Astrocyte (in vitro differentiated cells and primary cell): ENCODE measurements around the gene BTRC. TPM values are rescaled to one million over a fixed set of nuclear protein-coding genes. Genes with fewer than 3 reads are reported as not detected.

Experiments used
- DNase-seq: peaks from one replicate; pipeline ENCODE4 v3.0.0-alpha.2; 2010; ENCODE audit warnings: low read depth
- FAIRE-seq: peaks from 2 replicates; lab custom pipeline; 2011; peaks lifted over from hg19 to GRCh38; lab: Jason Lieb, UNC
- H2AFZ ChIP-seq: 2 replicates; pipeline ENCODE4 v1.6.0; 2012; ENCODE audit warnings: low read depth, low read length, inconsistent platforms
- H3K27ac ChIP-seq: 2 replicates; pipeline ENCODE4 v1.5.1; 2011; ENCODE audit warnings: low read depth, low read length, inconsistent platforms
- H3K27me3 ChIP-seq: 2 replicates; pipeline ENCODE4 v1.6.0; 2011; ENCODE audit warnings: low read length, inconsistent platforms; ENCODE audit not compliant: insufficient read depth
- H3K36me3 ChIP-seq: 2 replicates; pipeline ENCODE4 v1.5.1; 2011; ENCODE audit warnings: low read length, inconsistent platforms; ENCODE audit not compliant: insufficient read depth
- H3K4me1 ChIP-seq: 2 replicates; pipeline ENCODE4 v1.5.1; 2011; ENCODE audit warnings: low read length, inconsistent platforms; ENCODE audit not compliant: insufficient read depth
- H3K4me2 ChIP-seq: 2 replicates; pipeline ENCODE4 v1.6.0; 2012; ENCODE audit warnings: low read length, inconsistent platforms
- H3K4me3 ChIP-seq: 2 replicates; pipeline ENCODE4 v1.5.1; 2011; ENCODE audit warnings: low read depth, mild to moderate bottlenecking, low read length, inconsistent platforms; ENCODE audit not compliant: insufficient read depth
- H3K79me2 ChIP-seq: 2 replicates; pipeline ENCODE4 v1.6.0; 2012; ENCODE audit warnings: mild to moderate bottlenecking, low read length, inconsistent platforms; ENCODE audit not compliant: insufficient read depth
- H3K9ac ChIP-seq: 2 replicates; pipeline ENCODE4 v1.6.0; 2012; ENCODE audit warnings: mild to moderate bottlenecking, low read length, inconsistent platforms
- H3K9me3 ChIP-seq: 2 replicates; pipeline ENCODE4 v1.5.1; 2012; ENCODE audit warnings: low read depth, mild to moderate bottlenecking, low read length, inconsistent platforms; ENCODE audit not compliant: insufficient read depth
- H4K20me1 ChIP-seq: 2 replicates; pipeline ENCODE4 v1.6.0; 2012; ENCODE audit warnings: low read length, inconsistent platforms; ENCODE audit not compliant: insufficient read depth
- H3K27ac Mint-ChIP-seq: one replicate; pipeline ENCODE4 v1.8.0; 2021; ENCODE audit warnings: mild to moderate bottlenecking, mixed read lengths; ENCODE audit not compliant: unreplicated experiment
- H3K27me3 Mint-ChIP-seq: one replicate; pipeline ENCODE4 v1.8.0; 2021; ENCODE audit warnings: low read depth, mixed read lengths; ENCODE audit not compliant: unreplicated experiment
- H3K36me3 Mint-ChIP-seq: one replicate; pipeline ENCODE4 v1.8.0; 2021; ENCODE audit warnings: low read depth, mixed read lengths; ENCODE audit not compliant: unreplicated experiment
- H3K4me1 Mint-ChIP-seq: one replicate; pipeline ENCODE4 v1.8.0; 2021; ENCODE audit warnings: low read depth, mixed read lengths; ENCODE audit not compliant: unreplicated experiment
- H3K4me3 Mint-ChIP-seq: one replicate; pipeline ENCODE4 v1.8.0; 2021; ENCODE audit warnings: mild to moderate bottlenecking, moderate library complexity, mixed read lengths; ENCODE audit not compliant: unreplicated experiment
- H3K9me3 Mint-ChIP-seq: one replicate; pipeline ENCODE4 v1.8.0; 2021; ENCODE audit warnings: mild to moderate bottlenecking, mixed read lengths; ENCODE audit not compliant: unreplicated experiment
- EZH2 ChIP-seq: IDR thresholded peaks from 2 replicates; pipeline ENCODE4 v1.6.1; 2012; ENCODE audit warnings: mild to moderate bottlenecking, low read length, inconsistent platforms; ENCODE audit not compliant: insufficient read depth
- total RNA-seq: library from RNA; stranded (reverse); gene quantifications from 2 replicates; pipeline ENCODE4 v1.2.1, GENCODE V29; 2021
- TF ChIP-seq, protein P1 (sequence below): IDR thresholded peaks from 2 replicates; pipeline ENCODE4 v1.5.1; 2011; ENCODE audit warnings: low read depth, mild to moderate bottlenecking, inconsistent platforms, low read length, moderate library complexity; ENCODE audit not compliant: insufficient read depth

Gene BTRC
- total RNA-seq, 1 donor from 2014 or later, result 33.3 TPM

DNA sequence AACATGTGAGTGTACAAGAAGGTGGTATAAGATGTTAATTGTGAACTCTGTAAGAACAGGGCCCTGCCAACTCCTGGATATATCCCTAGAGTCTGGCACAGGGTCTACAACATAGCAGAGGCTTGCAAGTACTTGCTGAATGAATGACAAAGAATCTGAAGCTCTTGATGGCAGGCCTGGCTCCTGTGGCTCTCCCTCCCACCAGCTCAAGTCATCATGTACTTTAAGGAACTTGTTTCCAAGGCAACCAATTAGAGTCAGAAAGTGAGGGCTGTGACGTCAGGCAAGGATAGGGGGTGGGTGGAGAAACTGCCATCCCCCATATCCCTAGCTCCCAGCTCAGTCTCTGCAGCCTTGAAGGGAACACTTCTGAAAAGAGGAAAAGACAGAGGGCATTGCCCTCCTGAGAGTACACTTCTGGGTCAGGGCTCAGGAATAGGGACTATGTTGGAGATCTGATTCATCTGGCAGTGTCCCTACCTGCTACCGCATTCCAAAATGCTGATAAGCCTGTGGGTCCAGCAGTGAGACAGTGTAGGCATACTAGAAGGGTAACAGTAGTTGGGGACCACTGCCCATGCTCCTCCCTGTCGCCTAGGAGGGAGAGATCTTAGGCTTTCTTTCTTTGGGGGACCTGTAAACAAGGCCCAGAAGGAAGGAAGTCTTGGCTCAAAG lies 34.6 kb upstream of the BTRC start:
- DNase-seq, result peak; percentile 6
- Histone ChIP-seq H3K9ac (no peak overlapping the region), H3K36me3 (no peaks in the 10 kb centered on the region), H4K20me1 (no peaks in the 10 kb centered on the region), H3K27ac (no peak overlapping the region), H3K4me1 (no peaks in the 10 kb centered on the region), H3K79me2 (no peaks in the 10 kb centered on the region), H3K4me3 (no peak overlapping the region), H3K9me3 (no peaks in the 10 kb centered on the region), H3K27me3 (peaks cover 28% of the 10 kb centered on the region), H2AFZ (no peak overlapping the region), H3K4me2 (no peak overlapping the region)
- H3K27ac Mint-ChIP-seq, result no peak overlapping the region
- H3K36me3 Mint-ChIP-seq, result no peaks in the 10 kb centered on the region
- H3K4me1 Mint-ChIP-seq, result peaks cover 6% of the 10 kb centered on the region
- H3K27me3 Mint-ChIP-seq, result peaks cover 32% of the 10 kb centered on the region
- FAIRE-seq, result no peak
- peaks cover 1% of the 10 kb centered on the region for H3K9me3 Mint-ChIP-seq
- TF ChIP-seq EZH2, result no peak
- TF ChIP-seq, protein P1, sequence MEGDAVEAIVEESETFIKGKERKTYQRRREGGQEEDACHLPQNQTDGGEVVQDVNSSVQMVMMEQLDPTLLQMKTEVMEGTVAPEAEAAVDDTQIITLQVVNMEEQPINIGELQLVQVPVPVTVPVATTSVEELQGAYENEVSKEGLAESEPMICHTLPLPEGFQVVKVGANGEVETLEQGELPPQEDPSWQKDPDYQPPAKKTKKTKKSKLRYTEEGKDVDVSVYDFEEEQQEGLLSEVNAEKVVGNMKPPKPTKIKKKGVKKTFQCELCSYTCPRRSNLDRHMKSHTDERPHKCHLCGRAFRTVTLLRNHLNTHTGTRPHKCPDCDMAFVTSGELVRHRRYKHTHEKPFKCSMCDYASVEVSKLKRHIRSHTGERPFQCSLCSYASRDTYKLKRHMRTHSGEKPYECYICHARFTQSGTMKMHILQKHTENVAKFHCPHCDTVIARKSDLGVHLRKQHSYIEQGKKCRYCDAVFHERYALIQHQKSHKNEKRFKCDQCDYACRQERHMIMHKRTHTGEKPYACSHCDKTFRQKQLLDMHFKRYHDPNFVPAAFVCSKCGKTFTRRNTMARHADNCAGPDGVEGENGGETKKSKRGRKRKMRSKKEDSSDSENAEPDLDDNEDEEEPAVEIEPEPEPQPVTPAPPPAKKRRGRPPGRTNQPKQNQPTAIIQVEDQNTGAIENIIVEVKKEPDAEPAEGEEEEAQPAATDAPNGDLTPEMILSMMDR, result no peak
- H3K4me3 Mint-ChIP-seq, result no peak overlapping the region

- H3K4me2 ChIP-seq, result no peak overlapping the region
- no peaks in the 10 kb centered on the region for H3K9me3 ChIP-seq
- no peak overlapping the region for H3K4me3 ChIP-seq
- Mint-ChIP-seq H3K27me3 (peaks cover 32% of the 10 kb centered on the region), H3K4me3 (no peak overlapping the region), H3K36me3 (no peaks in the 10 kb centered on the region), H3K4me1 (peaks cover 6% of the 10 kb centered on the region), H3K9me3 (peaks cover 1% of the 10 kb centered on the region), H3K27ac (no peak overlapping the region)
- no peaks in the 10 kb centered on the region for H3K4me1 ChIP-seq
- FAIRE-seq, result no peak
- no peak overlapping the region for H3K27ac ChIP-seq
- no peaks in the 10 kb centered on the region for H3K36me3 ChIP-seq
- H3K79me2 ChIP-seq, result no peaks in the 10 kb centered on the region
- no peak overlapping the region for H3K9ac ChIP-seq
- H3K27me3 ChIP-seq, result peaks cover 39% of the 10 kb centered on the region
- no peak for TF ChIP-seq EZH2
- TF ChIP-seq, protein P1, result no peak
- H4K20me1 ChIP-seq, result no peaks in the 10 kb centered on the region
- DNase-seq, result no peak
- H2AFZ ChIP-seq, result no peak overlapping the region
These were observed 32.9 kb upstream of the BTRC start for GRCh38 chr10:101321073-101321472.

- DNase-seq (no peak), FAIRE-seq (no peak)
- Histone ChIP-seq H2AFZ (no peak overlapping the region), H4K20me1 (no peaks in the 10 kb centered on the region), H3K9ac (no peak overlapping the region), H3K4me1 (no peaks in the 10 kb centered on the region), H3K27ac (no peak overlapping the region), H3K36me3 (no peaks in the 10 kb centered on the region), H3K9me3 (no peaks in the 10 kb centered on the region), H3K4me2 (no peak overlapping the region), H3K27me3 (peaks cover 35% of the 10 kb centered on the region), H3K79me2 (no peaks in the 10 kb centered on the region), H3K4me3 (no peak overlapping the region)
- H3K4me3 Mint-ChIP-seq, result no peak overlapping the region
- peaks cover 31% of the 10 kb centered on the region for H3K27me3 Mint-ChIP-seq
- peaks cover 4% of the 10 kb centered on the region for H3K9me3 Mint-ChIP-seq
- TF ChIP-seq, protein P1, result no peak
- TF ChIP-seq EZH2, result no peak
- no peak overlapping the region for H3K27ac Mint-ChIP-seq
- no peaks in the 10 kb centered on the region for H3K36me3 Mint-ChIP-seq
- H3K4me1 Mint-ChIP-seq, result peaks cover 6% of the 10 kb centered on the region
These were observed 31.5 kb upstream of the BTRC start for GRCh38 chr10:101322266-101323108.
